DOHH2 (cell line): ENCODE data around the gene GPR157.
"Not testable (repeated sequence)": the region's sequence is repeated elsewhere in the genome, so short reads cannot be mapped to it uniquely, and the experiment has no call there.

ENCODE experiments used
- H3F3A ChIP-seq: fragments of 200-600 bp; sonication (generic), shearing (Covaris generic); 2 replicates; pipeline ENCODE4 v1.6.0; 2016; ENCODE audit warnings: antibody characterized with exemption, mild to moderate bottlenecking; ENCODE audit not compliant: control insufficient read depth, insufficient read depth
- H3K27ac ChIP-seq: fragments of 200-600 bp; sonication (generic); 2 replicates; pipeline ENCODE4 v1.5.1; 2014; ENCODE audit warnings: low read depth, mild to moderate bottlenecking, low read length, moderate library complexity
- H3K27me3 ChIP-seq: fragments of 200-600 bp; sonication (generic); 2 replicates; pipeline ENCODE4 v1.6.1; 2014; ENCODE audit warnings: mild to moderate bottlenecking, low read length, mixed read lengths; ENCODE audit not compliant: control insufficient read depth
- H3K36me3 ChIP-seq: fragments of 200-600 bp; sonication (generic); 2 replicates; pipeline ENCODE4 v1.6.1; 2014; ENCODE audit warnings: mild to moderate bottlenecking, low read length, moderate library complexity, mixed read lengths; ENCODE audit not compliant: control insufficient read depth
- H3K4me1 ChIP-seq: fragments of 200-600 bp; sonication (generic); 2 replicates; pipeline ENCODE4 v1.6.1; 2014; ENCODE audit warnings: mild to moderate bottlenecking, low read length, mixed read lengths; ENCODE audit not compliant: control insufficient read depth
- H3K4me2 ChIP-seq: fragments of 200-600 bp; sonication (generic); 2 replicates; pipeline ENCODE4 v1.6.0; 2014; ENCODE audit warnings: mild to moderate bottlenecking, low read length, moderate library complexity
- H3K4me3 ChIP-seq: fragments of 200-600 bp; sonication (generic); 2 replicates; pipeline ENCODE4 v1.5.1; 2014; ENCODE audit warnings: mild to moderate bottlenecking, low read length, mixed read lengths
- H3K79me2 ChIP-seq: fragments of 200-600 bp; sonication (generic); 2 replicates; pipeline ENCODE4 v1.6.1; 2014; ENCODE audit warnings: mild to moderate bottlenecking, low read length, mixed read lengths; ENCODE audit not compliant: control insufficient read depth
- H3K9me2 ChIP-seq: fragments of 200-600 bp; sonication (generic); replicated peaks from 2 replicates; pipeline ENCODE4 v1.6.1; 2014; ENCODE audit warnings: mild to moderate bottlenecking, low read length, mixed read lengths; ENCODE audit not compliant: control insufficient read depth
- H3K9me3 ChIP-seq: fragments of 200-600 bp; sonication (generic); 2 replicates; pipeline ENCODE4 v1.6.1; 2014; ENCODE audit warnings: antibody characterized with exemption, low read length, mixed read lengths; ENCODE audit not compliant: control insufficient read depth, insufficient read depth
- H4K20me1 ChIP-seq: fragments of 200-600 bp; sonication (generic); 2 replicates; pipeline ENCODE4 v1.6.0; 2014; ENCODE audit warnings: low read depth, mild to moderate bottlenecking, antibody characterized with exemption, low read length, moderate library complexity; ENCODE audit not compliant: control insufficient read depth, insufficient read depth
- CTCF ChIP-seq: fragments of 200-600 bp; sonication (generic); IDR thresholded peaks from one replicate; pipeline ENCODE4 v1.5.1; 2014; ENCODE audit warnings: antibody characterized with exemption, mild to moderate bottlenecking, low read depth, low read length; ENCODE audit not compliant: poor library complexity, severe bottlenecking
- EZH2phosphoT487 ChIP-seq: fragments of 200-600 bp; sonication (generic); IDR thresholded peaks from 2 replicates; pipeline ENCODE4 v1.6.1; 2017; ENCODE audit warnings: borderline replicate concordance, mild to moderate bottlenecking, antibody characterized with exemption, low read length, moderate library complexity, mixed read lengths

GPR157 gene

GRCh38 chr1:9146156-9146555, 17.3 kb upstream of the GPR157 start:
- Histone ChIP-seq H3F3A (0 out of 2 replicates have a peak, but pooled peaks cover 3% of the 10 kb centered on the region), H3K4me3 (no peak overlapping the region), H4K20me1 (no peaks in the 10 kb centered on the region), H3K27ac (no peak overlapping the region), H3K9me3 (no peaks in the 10 kb centered on the region), H3K4me1 (peaks cover 8% of the 10 kb centered on the region), H3K27me3 (no peaks in the 10 kb centered on the region), H3K36me3 (no peaks in the 10 kb centered on the region), H3K4me2 (no peak overlapping the region), H3K79me2 (no peaks in the 10 kb centered on the region), H3K9me2 (no peaks in the 10 kb centered on the region)
- TF ChIP-seq CTCF (no peak), EZH2phosphoT487 (no peak)

GRCh38 chr1:9145714-9146113, 16.8 kb upstream of the GPR157 start:
- no peak overlapping the region for H3K4me2 ChIP-seq
- H4K20me1 ChIP-seq: no peaks in the 10 kb centered on the region
- no peaks in the 10 kb centered on the region for H3K27me3 ChIP-seq
- H3F3A ChIP-seq: 0 out of 2 replicates have a peak, but pooled peaks cover 3% of the 10 kb centered on the region
- no peak overlapping the region for H3K27ac ChIP-seq
- H3K9me2 ChIP-seq: no peaks in the 10 kb centered on the region
- no peak overlapping the region for H3K4me3 ChIP-seq
- no peaks in the 10 kb centered on the region for H3K9me3 ChIP-seq
- TF ChIP-seq EZH2phosphoT487 (no peak), CTCF (no peak)
- H3K36me3 ChIP-seq: no peaks in the 10 kb centered on the region
- peaks cover 8% of the 10 kb centered on the region for H3K4me1 ChIP-seq
- H3K79me2 ChIP-seq: no peaks in the 10 kb centered on the region

GRCh38 chr1:9145021-9145668, 16.2 kb upstream of the GPR157 start:
- Histone ChIP-seq H3K4me1 (peaks cover 8% of the 10 kb centered on the region), H3K9me2 (no peaks in the 10 kb centered on the region), H3K4me3 (no peak overlapping the region), H3K79me2 (no peaks in the 10 kb centered on the region), H3K27ac (no peak overlapping the region), H4K20me1 (no peaks in the 10 kb centered on the region), H3K9me3 (no peaks in the 10 kb centered on the region), H3K4me2 (no peak overlapping the region), H3K27me3 (no peaks in the 10 kb centered on the region), H3F3A (0 out of 2 replicates have a peak, but pooled peaks cover 3% of the 10 kb centered on the region), H3K36me3 (no peaks in the 10 kb centered on the region)
- no peak for TF ChIP-seq EZH2phosphoT487
- TF ChIP-seq CTCF: no peak

- H3K9me2 ChIP-seq, H3K4me1 ChIP-seq, H3F3A ChIP-seq, H3K4me3 ChIP-seq, H3K4me2 ChIP-seq, H3K27me3 ChIP-seq, H3K79me2 ChIP-seq, H3K9me3 ChIP-seq, H4K20me1 ChIP-seq, H3K27ac ChIP-seq, H3K36me3 ChIP-seq: not testable (repeated sequence)
These were observed 15.6 kb upstream of the GPR157 start for GRCh38 chr1:9144494-9144893.
